Tibial nerve (tissue), 4 donors: ENCODE data around the gene ACOT11.

ENCODE experiments used
- CTCF ChIP-seq, 5 experiments: fragments of 200-600 bp in 3 of 5; fragments of 450-650 bp in 2 of 5; sonication (generic) in 3 of 5; IDR thresholded peaks; one replicate each; pipeline ENCODE4 v1.5.1; 2016 to 2019; ENCODE audit warnings: antibody characterized with exemption in 5 of 5, mild to moderate bottlenecking in 3 of 5, moderate library complexity in 2 of 5
- EP300 ChIP-seq, 2 donors: sonication (generic); formaldehyde crosslinking; IDR thresholded peaks; one replicate each; pipeline ENCODE4 v1.6.1; 2017; ENCODE audit warnings: antibody characterized with exemption in 2 of 2, mild to moderate bottlenecking in 1 of 2
- POLR2A ChIP-seq, 2 donors: fragments of 450-650 bp; IDR thresholded peaks; one replicate each; pipeline ENCODE4 v1.6.1; 2017; ENCODE audit warnings: antibody characterized with exemption in 2 of 2, mild to moderate bottlenecking in 2 of 2, moderate library complexity in 2 of 2

DNA sequence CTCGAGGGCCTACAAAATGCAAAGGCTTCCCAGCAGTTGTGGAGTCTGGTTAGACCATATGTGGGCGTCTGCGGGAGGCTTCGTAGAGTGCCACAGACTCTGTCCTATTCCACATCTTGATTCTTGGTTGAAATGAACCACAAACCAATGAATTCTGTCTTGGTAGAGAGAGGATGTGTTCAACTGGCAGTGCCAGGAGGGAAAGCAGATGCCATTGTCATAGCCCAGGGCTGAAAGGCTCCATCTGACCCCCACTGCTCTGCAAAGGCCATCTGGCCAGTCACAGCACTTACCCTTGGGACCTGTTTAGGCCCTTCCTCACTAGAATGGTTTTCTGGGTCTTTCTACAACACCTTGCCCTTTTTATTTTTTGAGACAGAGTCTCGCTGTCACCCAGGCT is 22.1 kb downstream of the ACOT11 start:
- TF ChIP-seq CTCF (IDR thresholded peaks at IDR 0.05) (no peak), POLR2A (IDR thresholded peaks at IDR 0.05) (no peak), EP300 (IDR thresholded peaks at IDR 0.05) (no peak)
